Glutamatergic neuron (in vitro differentiated cells): ENCODE measurements around the gene PIP4P1. TPM values are rescaled to one million over a fixed set of nuclear protein-coding genes. Genes with fewer than 3 reads are reported as not detected.

Source experiments
- DNase-seq: peaks from one replicate; pipeline ENCODE4 v3.0.0; 2022
- H3K27ac Mint-ChIP-seq: one replicate; pipeline ENCODE4 v1.8.0; 2020; ENCODE audit warnings: mild to moderate bottlenecking, mixed read lengths, inconsistent platforms; ENCODE audit not compliant: unreplicated experiment
- H3K27me3 Mint-ChIP-seq: one replicate; pipeline ENCODE4 v1.8.0; 2020; ENCODE audit warnings: mild to moderate bottlenecking, moderate library complexity, mixed read lengths, inconsistent platforms; ENCODE audit not compliant: unreplicated experiment
- H3K36me3 Mint-ChIP-seq: one replicate; pipeline ENCODE4 v1.8.0; 2020; ENCODE audit warnings: mild to moderate bottlenecking, mixed read lengths, inconsistent platforms; ENCODE audit not compliant: unreplicated experiment
- H3K4me1 Mint-ChIP-seq: one replicate; pipeline ENCODE4 v1.8.0; 2020; ENCODE audit warnings: mild to moderate bottlenecking, low read depth, mixed read lengths, inconsistent platforms; ENCODE audit not compliant: unreplicated experiment
- H3K4me3 Mint-ChIP-seq: one replicate; pipeline ENCODE4 v1.8.0; 2020; ENCODE audit warnings: mild to moderate bottlenecking, mixed read lengths, inconsistent platforms; ENCODE audit not compliant: unreplicated experiment
- H3K9me3 Mint-ChIP-seq: one replicate; pipeline ENCODE4 v1.8.0; 2020; ENCODE audit warnings: mild to moderate bottlenecking, moderate library complexity, mixed read lengths, inconsistent platforms; ENCODE audit not compliant: unreplicated experiment
- total RNA-seq: library from RNA; stranded (reverse); fragmentation: NEBNext Ultra II Directional; extraction: Animal tissue kit (Norgen Biotek cat#: 25700); gene quantifications from one replicate; pipeline ENCODE4 v1.2.1, GENCODE V29; 2021; ENCODE audit not compliant: unreplicated experiment
- TF ChIP-seq, protein P1 (sequence below): fragments of 200-600 bp; sonication (generic); IDR thresholded peaks from one replicate; pipeline ENCODE4 v1.5.0; 2021; ENCODE audit not compliant: partially characterized antibody, unreplicated experiment

PIP4P1 gene
- total RNA-seq, 1 donor from 2014 or later, result 49.1 TPM

DNA sequence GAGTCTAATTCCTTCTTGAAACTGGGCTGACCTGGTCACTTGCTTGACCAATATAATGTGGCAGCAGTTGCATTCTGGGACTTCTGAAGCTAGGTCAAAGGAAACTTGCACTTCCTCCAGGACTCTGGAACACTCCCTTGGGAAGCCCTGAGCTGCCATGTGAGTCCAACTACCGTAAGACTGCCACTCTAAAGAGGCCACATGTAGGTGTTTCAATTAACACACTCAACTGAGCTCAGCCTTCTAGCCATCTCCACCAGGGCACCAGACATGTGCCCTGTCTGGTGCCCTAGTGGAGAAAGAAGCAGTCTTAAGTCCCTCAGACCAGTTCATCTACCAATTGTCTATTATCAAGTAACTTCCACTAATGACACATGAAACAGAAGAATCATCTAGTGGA lies 41.8 kb downstream of the PIP4P1 start:
- H3K27ac Mint-ChIP-seq, result no peak overlapping the region
- H3K4me3 Mint-ChIP-seq, result no peak overlapping the region
- DNase-seq, result no peak
- peaks cover 4% of the 10 kb centered on the region for H3K9me3 Mint-ChIP-seq
- H3K4me1 Mint-ChIP-seq, result no peaks in the 10 kb centered on the region
- TF ChIP-seq, protein P1, sequence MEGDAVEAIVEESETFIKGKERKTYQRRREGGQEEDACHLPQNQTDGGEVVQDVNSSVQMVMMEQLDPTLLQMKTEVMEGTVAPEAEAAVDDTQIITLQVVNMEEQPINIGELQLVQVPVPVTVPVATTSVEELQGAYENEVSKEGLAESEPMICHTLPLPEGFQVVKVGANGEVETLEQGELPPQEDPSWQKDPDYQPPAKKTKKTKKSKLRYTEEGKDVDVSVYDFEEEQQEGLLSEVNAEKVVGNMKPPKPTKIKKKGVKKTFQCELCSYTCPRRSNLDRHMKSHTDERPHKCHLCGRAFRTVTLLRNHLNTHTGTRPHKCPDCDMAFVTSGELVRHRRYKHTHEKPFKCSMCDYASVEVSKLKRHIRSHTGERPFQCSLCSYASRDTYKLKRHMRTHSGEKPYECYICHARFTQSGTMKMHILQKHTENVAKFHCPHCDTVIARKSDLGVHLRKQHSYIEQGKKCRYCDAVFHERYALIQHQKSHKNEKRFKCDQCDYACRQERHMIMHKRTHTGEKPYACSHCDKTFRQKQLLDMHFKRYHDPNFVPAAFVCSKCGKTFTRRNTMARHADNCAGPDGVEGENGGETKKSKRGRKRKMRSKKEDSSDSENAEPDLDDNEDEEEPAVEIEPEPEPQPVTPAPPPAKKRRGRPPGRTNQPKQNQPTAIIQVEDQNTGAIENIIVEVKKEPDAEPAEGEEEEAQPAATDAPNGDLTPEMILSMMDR, result no peak
- H3K36me3 Mint-ChIP-seq, result no peaks in the 10 kb centered on the region
- no peaks in the 10 kb centered on the region for H3K27me3 Mint-ChIP-seq

DNA sequence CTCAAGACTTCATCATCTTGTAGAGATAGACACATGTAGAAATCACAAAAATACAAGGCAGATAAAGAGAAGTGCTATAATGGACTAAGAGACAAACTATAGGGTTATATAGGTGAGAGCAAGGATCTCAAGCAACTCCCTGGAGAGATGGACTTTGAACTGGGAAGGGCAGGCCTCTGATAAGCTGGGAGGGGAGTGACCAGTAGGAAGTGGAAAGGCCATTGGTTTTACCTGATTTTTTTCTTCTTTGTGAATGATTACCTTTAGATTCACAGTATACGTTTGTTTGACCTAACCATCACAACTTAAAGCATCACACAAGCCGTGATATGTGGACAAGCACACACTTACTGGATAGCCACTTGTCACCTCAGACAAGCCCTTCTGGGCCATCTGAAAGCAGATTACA lies 42.7 kb downstream of the PIP4P1 start:
- Mint-ChIP-seq H3K9me3 (peaks cover 6% of the 10 kb centered on the region), H3K27me3 (no peaks in the 10 kb centered on the region), H3K4me1 (no peaks in the 10 kb centered on the region), H3K36me3 (no peaks in the 10 kb centered on the region), H3K27ac (no peak overlapping the region), H3K4me3 (no peak overlapping the region)
- TF ChIP-seq, protein P1, result no peak
- DNase-seq, result no peak

DNA sequence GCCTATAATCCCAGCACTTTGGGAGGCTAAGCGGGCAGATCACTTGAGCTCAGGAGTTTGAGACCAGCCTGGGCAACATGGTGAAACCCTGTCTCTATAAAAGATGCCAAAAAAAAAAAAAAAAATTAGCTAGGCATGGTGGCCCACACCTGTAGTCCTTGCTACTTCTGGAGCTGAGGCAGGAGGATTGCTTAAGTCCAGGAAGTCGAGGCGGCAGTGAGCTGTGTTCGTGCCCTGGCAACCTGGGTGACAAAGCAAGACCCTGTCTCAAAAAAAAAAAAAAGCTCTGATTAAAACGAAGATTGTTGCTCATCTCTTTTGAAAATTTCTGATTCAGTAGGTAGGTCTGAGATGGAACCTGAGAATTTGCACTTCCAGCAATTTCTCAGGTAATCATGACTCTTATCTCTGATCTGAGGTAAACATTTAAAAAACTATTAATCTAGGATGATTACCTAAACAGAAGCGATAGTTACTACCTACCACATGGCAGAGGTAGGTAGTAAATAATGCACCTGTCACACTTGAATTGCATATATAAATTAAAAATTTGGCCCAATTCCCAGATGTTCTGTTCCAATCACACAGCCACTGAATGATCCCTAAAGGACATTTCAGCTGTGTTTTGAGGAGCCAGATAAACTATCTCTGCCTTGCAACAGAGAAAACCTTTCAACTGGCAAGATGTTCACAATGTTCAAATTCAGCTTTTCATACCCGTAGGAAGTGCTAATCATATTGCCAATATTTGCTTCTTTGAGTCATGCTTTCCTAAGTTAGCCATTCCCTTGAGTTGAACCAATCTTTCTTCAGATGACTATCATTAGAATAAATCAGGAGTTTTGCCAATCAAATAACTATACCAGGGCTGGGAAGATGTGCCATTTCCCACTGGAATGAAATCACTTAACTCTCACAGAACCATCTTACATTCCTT lies 43.7 kb downstream of the PIP4P1 start:
- TF ChIP-seq, protein P1, result no peak
- Mint-ChIP-seq H3K36me3 (no peaks in the 10 kb centered on the region), H3K9me3 (peaks cover 6% of the 10 kb centered on the region), H3K27me3 (no peaks in the 10 kb centered on the region), H3K27ac (no peak overlapping the region), H3K4me1 (no peaks in the 10 kb centered on the region), H3K4me3 (no peak overlapping the region)
- no peak for DNase-seq

DNA sequence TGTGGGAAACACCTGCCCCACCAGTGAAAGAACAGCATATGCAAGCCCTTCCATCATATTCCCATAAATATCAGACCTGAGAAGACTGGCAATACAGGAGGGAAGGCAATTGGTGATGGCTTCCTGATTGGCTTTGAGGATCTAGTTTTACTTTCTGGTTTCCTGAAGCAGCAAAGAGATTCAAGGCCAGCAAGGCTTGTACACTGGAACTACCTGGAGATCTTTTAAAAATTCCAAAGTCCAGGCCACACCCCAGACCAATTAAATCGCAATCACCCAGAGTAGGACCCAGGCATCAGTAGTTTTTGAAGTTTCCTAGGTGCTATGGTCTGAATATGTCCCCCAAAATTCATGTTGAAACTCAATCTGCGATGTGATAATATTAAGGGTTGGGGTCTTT lies 45.0 kb downstream of the PIP4P1 start:
- Mint-ChIP-seq H3K36me3 (no peaks in the 10 kb centered on the region), H3K4me1 (no peaks in the 10 kb centered on the region), H3K27me3 (no peaks in the 10 kb centered on the region), H3K4me3 (no peak overlapping the region), H3K9me3 (peaks cover 6% of the 10 kb centered on the region), H3K27ac (no peak overlapping the region)
- TF ChIP-seq, protein P1, result no peak
- DNase-seq, result no peak

DNA sequence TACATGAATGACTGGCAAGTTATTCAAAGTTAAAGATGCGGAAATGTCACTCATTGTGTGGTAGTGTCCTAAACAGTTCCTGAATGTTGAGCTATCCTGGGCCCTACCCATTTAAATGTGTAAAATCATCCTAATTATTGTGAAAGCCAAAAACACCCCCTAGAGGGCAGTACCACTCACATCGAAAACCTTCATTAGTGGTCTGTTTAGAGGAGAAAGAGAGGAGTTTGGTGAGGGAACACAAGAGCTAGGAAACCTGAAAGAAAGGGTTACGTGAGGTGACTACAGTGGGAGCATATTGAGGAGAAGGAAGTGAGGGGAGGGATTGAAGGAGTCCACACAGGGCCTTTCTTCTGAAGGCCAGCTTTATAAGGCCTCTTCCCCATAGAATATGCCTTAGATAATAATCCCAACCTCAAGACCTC lies 45.4 kb downstream of the PIP4P1 start:
- no peaks in the 10 kb centered on the region for H3K36me3 Mint-ChIP-seq
- H3K27me3 Mint-ChIP-seq, result no peaks in the 10 kb centered on the region
- DNase-seq, result no peak
- H3K4me1 Mint-ChIP-seq, result no peaks in the 10 kb centered on the region
- no peak overlapping the region for H3K4me3 Mint-ChIP-seq
- H3K27ac Mint-ChIP-seq, result no peak overlapping the region
- H3K9me3 Mint-ChIP-seq, result peaks cover 6% of the 10 kb centered on the region
- TF ChIP-seq, protein P1, result peak; percentile 75
